HL-60 (cell line): ENCODE results near the gene SMG9.

ENCODE experiments used
- DNase-seq, 2 experiments: peaks; one replicate each; pipeline ENCODE4 v3.0.0-alpha.2; 2010 to 2020; ENCODE audit warnings: low read depth in 1 of 2, low spot score in 1 of 2
- H3K27ac ChIP-seq: fragments of 250-450 bp; sonication (Bioruptor Pico); replicated peaks from 2 replicates; pipeline ENCODE4 v1.5.1; 2020; ENCODE audit warnings: mild to moderate bottlenecking, moderate library complexity
- H3K27me3 ChIP-seq: fragments of 250-450 bp; sonication (Bioruptor Pico); 2 replicates; pipeline ENCODE4 v1.5.1; 2021; ENCODE audit warnings: mild to moderate bottlenecking, moderate library complexity; ENCODE audit not compliant: insufficient read depth, poor library complexity, severe bottlenecking
- H3K4me3 ChIP-seq: replicated peaks from 2 replicates; pipeline ENCODE4 v1.5.1; 2011; ENCODE audit warnings: mild to moderate bottlenecking, control low read depth, low read length; ENCODE audit not compliant: insufficient read depth
- CTCF ChIP-seq: IDR thresholded peaks from one replicate; pipeline ENCODE4 v1.5.1; 2011; ENCODE audit warnings: low read length, control low read depth, inconsistent platforms; ENCODE audit not compliant: insufficient read depth
- GABPA ChIP-seq: IDR thresholded peaks from 2 replicates; pipeline ENCODE4 v1.6.1; 2012; ENCODE audit warnings: low read depth
- POLR2AphosphoS5 ChIP-seq: IDR thresholded peaks from 2 replicates; pipeline ENCODE4 v1.6.1; 2012; ENCODE audit warnings: low read depth
- SPI1 ChIP-seq: IDR thresholded peaks from 2 replicates; pipeline ENCODE4 v1.6.1; 2012; ENCODE audit warnings: low read depth, mild to moderate bottlenecking, borderline replicate concordance
- TF ChIP-seq, protein P1 (sequence below): IDR thresholded peaks from 2 replicates; pipeline ENCODE4 v1.6.1; 2012; ENCODE audit warnings: low read depth; ENCODE audit not compliant: insufficient replicate concordance

The SMG9 gene

GRCh38 chr19:43789029-43789428 is 34.3 kb upstream of the SMG9 start:
- Histone ChIP-seq H3K4me3 (no peak overlapping the region), H3K27me3 (no peaks in the 10 kb centered on the region), H3K27ac (no peak overlapping the region)
- peak in 1 of 2 experiments; percentile 44 for DNase-seq
- TF ChIP-seq GABPA (no peak), SPI1 (peak; percentile 79)
- TF ChIP-seq, protein P1, sequence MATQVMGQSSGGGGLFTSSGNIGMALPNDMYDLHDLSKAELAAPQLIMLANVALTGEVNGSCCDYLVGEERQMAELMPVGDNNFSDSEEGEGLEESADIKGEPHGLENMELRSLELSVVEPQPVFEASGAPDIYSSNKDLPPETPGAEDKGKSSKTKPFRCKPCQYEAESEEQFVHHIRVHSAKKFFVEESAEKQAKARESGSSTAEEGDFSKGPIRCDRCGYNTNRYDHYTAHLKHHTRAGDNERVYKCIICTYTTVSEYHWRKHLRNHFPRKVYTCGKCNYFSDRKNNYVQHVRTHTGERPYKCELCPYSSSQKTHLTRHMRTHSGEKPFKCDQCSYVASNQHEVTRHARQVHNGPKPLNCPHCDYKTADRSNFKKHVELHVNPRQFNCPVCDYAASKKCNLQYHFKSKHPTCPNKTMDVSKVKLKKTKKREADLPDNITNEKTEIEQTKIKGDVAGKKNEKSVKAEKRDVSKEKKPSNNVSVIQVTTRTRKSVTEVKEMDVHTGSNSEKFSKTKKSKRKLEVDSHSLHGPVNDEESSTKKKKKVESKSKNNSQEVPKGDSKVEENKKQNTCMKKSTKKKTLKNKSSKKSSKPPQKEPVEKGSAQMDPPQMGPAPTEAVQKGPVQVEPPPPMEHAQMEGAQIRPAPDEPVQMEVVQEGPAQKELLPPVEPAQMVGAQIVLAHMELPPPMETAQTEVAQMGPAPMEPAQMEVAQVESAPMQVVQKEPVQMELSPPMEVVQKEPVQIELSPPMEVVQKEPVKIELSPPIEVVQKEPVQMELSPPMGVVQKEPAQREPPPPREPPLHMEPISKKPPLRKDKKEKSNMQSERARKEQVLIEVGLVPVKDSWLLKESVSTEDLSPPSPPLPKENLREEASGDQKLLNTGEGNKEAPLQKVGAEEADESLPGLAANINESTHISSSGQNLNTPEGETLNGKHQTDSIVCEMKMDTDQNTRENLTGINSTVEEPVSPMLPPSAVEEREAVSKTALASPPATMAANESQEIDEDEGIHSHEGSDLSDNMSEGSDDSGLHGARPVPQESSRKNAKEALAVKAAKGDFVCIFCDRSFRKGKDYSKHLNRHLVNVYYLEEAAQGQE: peak; percentile 100

- no peak for DNase-seq
- TF ChIP-seq, protein P1: no peak
- TF ChIP-seq CTCF (no peak), GABPA (no peak), SPI1 (no peak), POLR2AphosphoS5 (no peak)
- H3K4me3 ChIP-seq: no peak overlapping the region
- H3K27me3 ChIP-seq: no peaks in the 10 kb centered on the region
- no peak overlapping the region for H3K27ac ChIP-seq
Observed at GRCh38 chr19:43786665-43787064, 31.9 kb upstream of the SMG9 start.

DNA sequence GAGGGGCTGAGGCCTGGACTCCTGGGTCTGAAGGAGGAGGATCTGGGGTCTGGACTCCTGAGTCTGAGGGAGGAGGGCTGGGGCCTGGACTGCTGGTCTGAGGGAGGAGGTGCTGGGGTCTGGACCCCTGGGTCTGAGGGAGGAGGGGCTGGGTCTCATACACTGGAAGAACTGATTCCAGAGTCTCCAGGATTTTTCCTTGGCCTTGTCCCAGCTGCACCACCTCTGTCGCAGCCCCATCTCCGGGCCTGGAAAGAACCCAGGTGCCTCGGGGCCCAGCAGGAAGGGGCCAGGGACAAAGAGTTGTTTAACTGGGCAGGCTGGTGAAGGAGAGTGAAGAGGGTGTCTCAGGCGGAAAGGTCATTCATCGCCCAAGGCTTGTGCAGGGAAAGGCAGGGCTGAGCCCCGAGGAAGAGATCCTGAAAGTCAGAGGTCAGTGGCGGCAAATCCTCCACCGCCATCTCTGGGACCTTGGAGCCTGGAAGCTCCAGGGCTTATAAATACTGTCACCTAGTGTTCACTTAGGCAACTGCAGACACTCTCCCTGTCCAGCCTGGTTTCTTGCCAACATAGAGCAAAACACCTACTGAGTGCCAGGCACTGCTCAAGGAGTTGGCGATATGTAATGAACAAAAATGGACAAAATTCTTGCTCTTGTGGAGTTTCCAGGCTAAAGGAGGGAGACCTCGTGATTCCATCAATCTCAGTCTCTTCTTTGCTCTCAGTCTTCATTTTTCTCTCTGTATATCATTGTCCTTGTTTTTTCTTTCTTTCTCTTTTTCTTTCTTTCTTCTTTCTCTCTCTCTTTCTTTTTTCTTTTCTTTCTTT is 30.4 kb upstream of the SMG9 start:
- Histone ChIP-seq H3K27ac (0 out of 2 replicates have a peak overlapping the region, but pooled peaks have one; percentile 8), H3K4me3 (no peak overlapping the region), H3K27me3 (no peaks in the 10 kb centered on the region)
- TF ChIP-seq POLR2AphosphoS5 (no peak), SPI1 (no peak), CTCF (peak; percentile 100)
- TF ChIP-seq, protein P1: peak; percentile 41
- DNase-seq: peak in 1 of 2 experiments; percentile 70
